ENCODE results near the gene MAPK1.

- TF ChIP-seq GATA2 (IDR thresholded peaks at IDR 0.05; ENCODE audit: low read depth, low read length) (no peak), GATA3 (IDR thresholded peaks at IDR 0.05; ENCODE audit: low read depth, low read length) (no peak)
These were observed 132.0 kb downstream of the MAPK1 start, which contains the start of gene YPEL1 for GRCh38 chr22:21735200-21736083.

Measured in SH-SY5Y (cell line).